ENCODE data around the gene ATM.

GRCh38 chr11:108278546-108278945 lies 55.7 kb downstream of the ATM start:
- TF ChIP-seq, protein P1, sequence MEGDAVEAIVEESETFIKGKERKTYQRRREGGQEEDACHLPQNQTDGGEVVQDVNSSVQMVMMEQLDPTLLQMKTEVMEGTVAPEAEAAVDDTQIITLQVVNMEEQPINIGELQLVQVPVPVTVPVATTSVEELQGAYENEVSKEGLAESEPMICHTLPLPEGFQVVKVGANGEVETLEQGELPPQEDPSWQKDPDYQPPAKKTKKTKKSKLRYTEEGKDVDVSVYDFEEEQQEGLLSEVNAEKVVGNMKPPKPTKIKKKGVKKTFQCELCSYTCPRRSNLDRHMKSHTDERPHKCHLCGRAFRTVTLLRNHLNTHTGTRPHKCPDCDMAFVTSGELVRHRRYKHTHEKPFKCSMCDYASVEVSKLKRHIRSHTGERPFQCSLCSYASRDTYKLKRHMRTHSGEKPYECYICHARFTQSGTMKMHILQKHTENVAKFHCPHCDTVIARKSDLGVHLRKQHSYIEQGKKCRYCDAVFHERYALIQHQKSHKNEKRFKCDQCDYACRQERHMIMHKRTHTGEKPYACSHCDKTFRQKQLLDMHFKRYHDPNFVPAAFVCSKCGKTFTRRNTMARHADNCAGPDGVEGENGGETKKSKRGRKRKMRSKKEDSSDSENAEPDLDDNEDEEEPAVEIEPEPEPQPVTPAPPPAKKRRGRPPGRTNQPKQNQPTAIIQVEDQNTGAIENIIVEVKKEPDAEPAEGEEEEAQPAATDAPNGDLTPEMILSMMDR (IDR thresholded peaks at IDR 0.05) = no peak
- TF ChIP-seq POLR2A (IDR thresholded peaks at IDR 0.05) (no peak), POLR2AphosphoS5 (IDR thresholded peaks at IDR 0.05) (no peak)
